GM12891 (cell line): ENCODE data around the gene LILRB5.

Experiments used
- POLR2A ChIP-seq: IDR thresholded peaks from 2 replicates; pipeline ENCODE4 v1.6.1; 2011; ENCODE audit warnings: low read depth, low read length, control low read depth
- POLR2AphosphoS5 ChIP-seq: IDR thresholded peaks from 2 replicates; pipeline ENCODE4 v1.6.1; 2011; ENCODE audit warnings: low read depth, low read length, control low read depth

- TF ChIP-seq POLR2AphosphoS5 (no peak), POLR2A (no peak)
Observed at GRCh38 chr19:54299126-54299498, 42.0 kb upstream of the LILRB5 start.
